ENCODE data around the gene CSF1R. TPM values are rescaled to one million over a fixed set of nuclear protein-coding genes. Genes with fewer than 3 reads are reported as not detected.

CSF1R gene
- total RNA-seq, 1 experiment from 2014 or later, result not detected

GRCh38 chr5:150073677-150074076 is 12.7 kb downstream of the CSF1R start:
- Histone ChIP-seq H3K36me3 (ENCODE audit: insufficient read depth, low read length) (no peaks in the 10 kb centered on the region), H3K9me3 (ENCODE audit: low read length) (no peaks in the 10 kb centered on the region), H2AFZ (ENCODE audit: low read length) (no peak overlapping the region), H3K9me2 (replicated peaks; ENCODE audit: insufficient read depth, low read length) (no peaks in the 10 kb centered on the region), H3K4me2 (ENCODE audit: low read depth, low read length, poor library complexity, severe bottlenecking) (no peak overlapping the region), H3K4me3 (ENCODE audit: low read length) (no peak overlapping the region), H4K20me1 (ENCODE audit: insufficient read depth, low read depth, low read length) (no peaks in the 10 kb centered on the region), H3K9ac (ENCODE audit: low read length) (no peak overlapping the region), H3K79me2 (ENCODE audit: low read length) (no peaks in the 10 kb centered on the region), H3K4me1 (ENCODE audit: low read length) (no peaks in the 10 kb centered on the region), H3K27me3 (ENCODE audit: low read length) (no peaks in the 10 kb centered on the region), H3K27ac (ENCODE audit: low read length) (no peak overlapping the region)
- no peak for DNase-seq

- Histone ChIP-seq H2AFZ (ENCODE audit: low read length) (no peak overlapping the region), H3K4me2 (ENCODE audit: low read depth, low read length, poor library complexity, severe bottlenecking) (no peak overlapping the region), H3K9me3 (ENCODE audit: low read length) (no peaks in the 10 kb centered on the region), H3K27me3 (ENCODE audit: low read length) (no peaks in the 10 kb centered on the region), H3K9ac (ENCODE audit: low read length) (no peak overlapping the region), H3K36me3 (ENCODE audit: insufficient read depth, low read length) (no peaks in the 10 kb centered on the region), H3K27ac (ENCODE audit: low read length) (no peak overlapping the region), H4K20me1 (ENCODE audit: insufficient read depth, low read depth, low read length) (no peaks in the 10 kb centered on the region), H3K9me2 (replicated peaks; ENCODE audit: insufficient read depth, low read length) (no peaks in the 10 kb centered on the region), H3K4me1 (ENCODE audit: low read length) (0 out of 2 replicates have a peak, but pooled peaks cover 2% of the 10 kb centered on the region), H3K79me2 (ENCODE audit: low read length) (no peaks in the 10 kb centered on the region), H3K4me3 (ENCODE audit: low read length) (no peak overlapping the region)
- no peak for DNase-seq
Observed at GRCh38 chr5:150073086-150073625, 13.2 kb downstream of the CSF1R start.

GRCh38 chr5:150070821-150071220 is 15.5 kb downstream of the CSF1R start:
- Histone ChIP-seq H3K27ac (ENCODE audit: low read length) (no peak overlapping the region), H3K4me1 (ENCODE audit: low read length) (peaks cover 20% of the 10 kb centered on the region), H3K9ac (ENCODE audit: low read length) (no peak overlapping the region), H3K4me3 (ENCODE audit: low read length) (no peak overlapping the region), H3K9me2 (replicated peaks; ENCODE audit: insufficient read depth, low read length) (no peaks in the 10 kb centered on the region), H3K4me2 (ENCODE audit: low read depth, low read length, poor library complexity, severe bottlenecking) (no peak overlapping the region), H3K27me3 (ENCODE audit: low read length) (no peaks in the 10 kb centered on the region), H3K79me2 (ENCODE audit: low read length) (no peaks in the 10 kb centered on the region), H2AFZ (ENCODE audit: low read length) (no peak overlapping the region), H4K20me1 (ENCODE audit: insufficient read depth, low read depth, low read length) (no peaks in the 10 kb centered on the region), H3K9me3 (ENCODE audit: low read length) (no peaks in the 10 kb centered on the region), H3K36me3 (ENCODE audit: insufficient read depth, low read length) (no peaks in the 10 kb centered on the region)
- DNase-seq, result no peak

- H3K9me2 ChIP-seq (replicated peaks; ENCODE audit: insufficient read depth, low read length), result no peaks in the 10 kb centered on the region
- H3K27me3 ChIP-seq (ENCODE audit: low read length), result no peaks in the 10 kb centered on the region
- no peak overlapping the region for H3K9ac ChIP-seq (ENCODE audit: low read length)
- no peak overlapping the region for H3K4me2 ChIP-seq (ENCODE audit: low read depth, low read length, poor library complexity, severe bottlenecking)
- no peak overlapping the region for H2AFZ ChIP-seq (ENCODE audit: low read length)
- peaks cover 28% of the 10 kb centered on the region for H3K4me1 ChIP-seq (ENCODE audit: low read length)
- H3K79me2 ChIP-seq (ENCODE audit: low read length), result no peaks in the 10 kb centered on the region
- no peak for DNase-seq
- no peaks in the 10 kb centered on the region for H4K20me1 ChIP-seq (ENCODE audit: insufficient read depth, low read depth, low read length)
- no peaks in the 10 kb centered on the region for H3K36me3 ChIP-seq (ENCODE audit: insufficient read depth, low read length)
- H3K9me3 ChIP-seq (ENCODE audit: low read length), result no peaks in the 10 kb centered on the region
- H3K27ac ChIP-seq (ENCODE audit: low read length), result no peak overlapping the region
- H3K4me3 ChIP-seq (ENCODE audit: low read length), result no peak overlapping the region
Observed at GRCh38 chr5:150069672-150070627, 16.4 kb downstream of the CSF1R start.

GRCh38 chr5:150068961-150069645 is 17.3 kb downstream of the CSF1R start:
- Histone ChIP-seq H3K27me3 (ENCODE audit: low read length) (no peaks in the 10 kb centered on the region), H4K20me1 (ENCODE audit: insufficient read depth, low read depth, low read length) (no peaks in the 10 kb centered on the region), H3K36me3 (ENCODE audit: insufficient read depth, low read length) (no peaks in the 10 kb centered on the region), H3K4me1 (ENCODE audit: low read length) (peaks cover 28% of the 10 kb centered on the region), H3K9me2 (replicated peaks; ENCODE audit: insufficient read depth, low read length) (no peaks in the 10 kb centered on the region), H3K9ac (ENCODE audit: low read length) (no peak overlapping the region), H3K9me3 (ENCODE audit: low read length) (no peaks in the 10 kb centered on the region), H3K79me2 (ENCODE audit: low read length) (no peaks in the 10 kb centered on the region), H3K4me2 (ENCODE audit: low read depth, low read length, poor library complexity, severe bottlenecking) (no peak overlapping the region), H3K27ac (ENCODE audit: low read length) (no peak overlapping the region), H2AFZ (ENCODE audit: low read length) (no peak overlapping the region), H3K4me3 (ENCODE audit: low read length) (no peak overlapping the region)
- DNase-seq, result no peak

GRCh38 chr5:150068472-150068871 is 17.9 kb downstream of the CSF1R start:
- Histone ChIP-seq H3K79me2 (ENCODE audit: low read length) (no peaks in the 10 kb centered on the region), H3K36me3 (ENCODE audit: insufficient read depth, low read length) (no peaks in the 10 kb centered on the region), H2AFZ (ENCODE audit: low read length) (no peak overlapping the region), H3K27ac (ENCODE audit: low read length) (no peak overlapping the region), H3K9me2 (replicated peaks; ENCODE audit: insufficient read depth, low read length) (no peaks in the 10 kb centered on the region), H3K4me1 (ENCODE audit: low read length) (peaks cover 28% of the 10 kb centered on the region), H3K27me3 (ENCODE audit: low read length) (no peaks in the 10 kb centered on the region), H3K4me3 (ENCODE audit: low read length) (no peak overlapping the region), H3K9me3 (ENCODE audit: low read length) (no peaks in the 10 kb centered on the region), H3K4me2 (ENCODE audit: low read depth, low read length, poor library complexity, severe bottlenecking) (no peak overlapping the region), H4K20me1 (ENCODE audit: insufficient read depth, low read depth, low read length) (no peaks in the 10 kb centered on the region), H3K9ac (ENCODE audit: low read length) (no peak overlapping the region)
- DNase-seq, result no peak

GRCh38 chr5:150068071-150068470 is 18.3 kb downstream of the CSF1R start:
- Histone ChIP-seq H3K79me2 (ENCODE audit: low read length) (no peaks in the 10 kb centered on the region), H3K4me1 (ENCODE audit: low read length) (peaks cover 28% of the 10 kb centered on the region), H3K9ac (ENCODE audit: low read length) (no peak overlapping the region), H3K9me3 (ENCODE audit: low read length) (no peaks in the 10 kb centered on the region), H3K27ac (ENCODE audit: low read length) (no peak overlapping the region), H3K27me3 (ENCODE audit: low read length) (no peaks in the 10 kb centered on the region), H4K20me1 (ENCODE audit: insufficient read depth, low read depth, low read length) (no peaks in the 10 kb centered on the region), H3K36me3 (ENCODE audit: insufficient read depth, low read length) (no peaks in the 10 kb centered on the region), H2AFZ (ENCODE audit: low read length) (no peak overlapping the region), H3K9me2 (replicated peaks; ENCODE audit: insufficient read depth, low read length) (no peaks in the 10 kb centered on the region), H3K4me2 (ENCODE audit: low read depth, low read length, poor library complexity, severe bottlenecking) (no peak overlapping the region), H3K4me3 (ENCODE audit: low read length) (no peak overlapping the region)
- no peak for DNase-seq

- Histone ChIP-seq H3K4me3 (ENCODE audit: low read length) (no peak overlapping the region), H3K4me1 (ENCODE audit: low read length) (peaks cover 28% of the 10 kb centered on the region), H2AFZ (ENCODE audit: low read length) (no peak overlapping the region), H3K27ac (ENCODE audit: low read length) (no peak overlapping the region), H3K4me2 (ENCODE audit: low read depth, low read length, poor library complexity, severe bottlenecking) (peak overlapping the region; percentile 31), H4K20me1 (ENCODE audit: insufficient read depth, low read depth, low read length) (no peaks in the 10 kb centered on the region), H3K9me3 (ENCODE audit: low read length) (no peaks in the 10 kb centered on the region), H3K36me3 (ENCODE audit: insufficient read depth, low read length) (no peaks in the 10 kb centered on the region), H3K9me2 (replicated peaks; ENCODE audit: insufficient read depth, low read length) (no peaks in the 10 kb centered on the region), H3K27me3 (ENCODE audit: low read length) (no peaks in the 10 kb centered on the region), H3K9ac (ENCODE audit: low read length) (no peak overlapping the region), H3K79me2 (ENCODE audit: low read length) (no peaks in the 10 kb centered on the region)
- DNase-seq, result no peak
Observed at GRCh38 chr5:150067405-150067960, 18.9 kb downstream of the CSF1R start.

Measured in Karpas-422 (cell line).